NCI-H524 (cell line): ENCODE results near the gene DBN1.
"Not testable (repeated sequence)": the region's sequence is repeated elsewhere in the genome, so short reads cannot be mapped to it uniquely, and the experiment has no call there.

ENCODE experiments used
- DNase-seq, 2 experiments: peaks; one replicate each; lab custom pipeline; 2025; lab: John Stamatoyannopoulos, UW

DBN1 gene

DNA sequence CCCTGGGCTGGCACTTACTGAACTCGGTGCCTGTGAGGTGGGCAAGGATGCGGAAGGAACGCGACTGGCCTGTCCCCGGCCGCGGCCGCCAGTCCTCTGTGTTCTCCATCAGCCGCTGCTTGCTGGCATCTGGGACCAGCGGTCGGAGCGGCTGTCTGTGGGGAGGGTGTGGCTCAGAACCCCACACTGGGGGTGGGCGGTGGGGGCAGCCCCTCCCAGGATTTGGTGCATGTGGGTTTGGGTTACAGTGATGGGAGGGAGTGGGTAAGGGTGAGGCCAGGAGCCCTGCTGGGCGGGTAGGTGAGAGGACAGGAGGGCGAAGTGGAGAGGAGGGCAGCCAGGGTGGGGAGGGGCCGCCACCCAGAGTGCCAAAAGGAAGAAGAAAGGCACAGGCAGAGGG, 17.6 kb upstream of the DBN1 start:
- DNase-seq = no peak

- no peak for DNase-seq
Observed at GRCh38 chr5:177490311-177490991, 17.0 kb upstream of the DBN1 start.

DNA sequence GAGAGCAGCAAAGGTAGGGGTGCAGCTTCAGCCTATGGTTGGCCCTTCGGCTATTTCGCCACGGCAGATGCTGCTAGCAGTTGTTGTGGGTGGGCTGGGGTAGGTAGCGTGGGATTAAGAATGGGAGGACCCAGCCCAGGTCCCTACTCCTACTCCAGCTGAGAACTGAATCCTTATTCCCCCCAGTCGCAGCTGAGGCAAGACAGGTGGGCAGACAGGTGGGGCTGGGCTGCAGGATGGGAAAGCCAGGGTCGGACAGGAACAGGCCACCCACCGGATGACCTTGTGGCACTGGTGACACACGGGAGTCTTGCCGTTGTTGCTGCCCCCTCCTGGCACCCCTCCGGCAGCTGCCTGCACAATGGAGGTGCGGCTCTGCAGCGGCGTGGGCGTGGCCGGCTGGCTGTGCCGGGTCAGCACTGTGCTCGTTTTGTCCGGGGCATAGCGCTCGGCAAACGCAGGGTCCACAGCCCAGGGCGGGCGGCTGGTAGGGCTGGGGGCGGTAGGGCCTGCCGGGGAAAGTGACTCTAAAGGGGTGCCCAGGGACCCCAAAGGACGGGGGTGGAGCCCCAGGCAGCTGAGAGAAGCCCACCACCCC, 15.8 kb upstream of the DBN1 start:
- DNase-seq = peak in 1 of 2 experiments; percentile 51

GRCh38 chr5:177487975-177488374, 14.5 kb upstream of the DBN1 start:
- DNase-seq = no peak

GRCh38 chr5:177487144-177487543, 13.7 kb upstream of the DBN1 start:
- no peak for DNase-seq

GRCh38 chr5:177486256-177486655, 12.8 kb upstream of the DBN1 start:
- no peak for DNase-seq

- DNase-seq = not testable (repeated sequence)
Observed at GRCh38 chr5:177485753-177486152, 12.3 kb upstream of the DBN1 start.

- DNase-seq = peak in 1 of 2 experiments; percentile 42
Observed at GRCh38 chr5:177484902-177485549, 11.6 kb upstream of the DBN1 start.

GRCh38 chr5:177483994-177484901, 10.8 kb upstream of the DBN1 start:
- DNase-seq = peak; percentile 93 to 94

- DNase-seq = no peak
Observed at GRCh38 chr5:177483042-177483441, 9.6 kb upstream of the DBN1 start.

DNA sequence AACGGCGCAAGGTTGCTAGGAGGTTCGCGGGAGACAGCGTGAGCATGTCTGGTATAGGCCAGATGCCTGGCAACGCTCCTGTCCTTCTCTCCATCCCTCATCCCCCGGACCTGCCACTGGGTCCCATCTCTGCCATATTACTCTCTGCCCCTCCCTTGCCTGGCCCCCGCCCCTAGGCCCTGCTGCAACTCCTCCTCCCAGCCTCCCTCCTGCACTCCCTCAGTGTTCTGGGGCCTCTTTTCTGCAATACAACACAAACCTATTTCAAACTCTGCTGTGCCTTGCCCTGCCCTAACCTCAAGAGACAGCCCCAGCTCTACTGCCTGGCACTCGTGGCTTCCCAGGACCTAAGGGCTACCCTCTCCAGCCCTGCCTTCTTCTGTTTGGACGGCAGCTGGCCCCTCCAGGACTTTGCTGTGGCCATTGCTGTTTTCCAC, 8.9 kb upstream of the DBN1 start:
- peak in 1 of 2 experiments; percentile 40 for DNase-seq

DNA sequence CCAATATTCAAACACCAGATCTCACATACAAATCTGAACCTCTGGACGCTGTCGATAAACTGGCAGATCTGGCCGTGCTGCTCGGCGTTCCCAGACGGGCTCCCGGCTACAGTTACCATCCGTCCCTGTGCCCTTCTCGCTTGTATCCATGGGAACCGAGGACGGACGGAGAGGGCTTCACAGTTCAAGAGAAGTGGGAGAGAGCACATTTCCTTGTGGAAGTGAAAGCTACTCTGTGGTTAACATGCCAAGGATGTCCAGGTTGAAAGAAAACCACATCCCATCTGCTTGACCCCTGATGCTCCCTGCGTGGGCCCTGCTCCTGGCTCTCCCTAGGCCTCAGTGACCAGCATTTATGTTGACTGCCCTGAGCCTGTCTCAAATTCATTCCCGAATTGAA, 6.3 kb upstream of the DBN1 start:
- no peak for DNase-seq

- peak in 1 of 2 experiments; percentile 5 for DNase-seq
Observed at GRCh38 chr5:177478711-177479646, 5.5 kb upstream of the DBN1 start.

DNA sequence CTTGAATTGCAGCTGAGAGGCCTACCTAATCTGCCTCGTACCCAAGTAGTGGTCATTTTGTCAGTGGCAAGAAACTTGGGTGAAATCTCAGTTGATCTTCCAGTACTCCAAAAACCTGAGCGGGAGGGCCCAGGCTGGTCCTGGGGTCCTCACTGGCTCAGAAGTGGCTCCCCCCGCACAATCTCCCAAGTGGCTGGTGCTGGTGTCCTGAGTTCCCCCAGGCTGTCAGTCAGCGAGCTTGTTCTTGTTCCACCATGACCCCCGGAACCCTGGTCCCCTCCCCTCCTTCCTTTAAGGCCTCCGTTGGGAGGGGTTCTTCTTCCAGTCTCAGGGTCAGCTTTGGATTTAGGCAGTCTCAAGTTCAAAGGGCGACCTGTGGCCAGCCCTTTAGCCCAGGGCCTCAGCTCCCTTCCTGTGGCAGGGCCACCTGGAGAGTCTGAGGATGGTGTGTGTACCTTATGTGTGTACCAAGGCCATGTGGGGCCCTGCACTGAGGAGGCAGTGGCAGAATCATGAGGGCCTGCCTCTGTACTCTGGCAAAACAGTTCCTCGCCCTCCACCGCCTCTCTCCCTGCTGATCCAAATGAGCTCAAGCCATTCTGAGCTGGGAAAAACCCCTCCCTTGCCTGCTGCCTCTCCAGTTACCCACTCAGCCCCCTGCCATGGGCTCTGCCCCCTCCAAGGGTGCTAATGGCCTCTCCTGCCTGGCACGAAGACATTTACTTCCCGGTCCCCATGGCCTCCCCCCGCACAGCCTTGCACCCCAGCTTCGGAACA, 4.5 kb upstream of the DBN1 start:
- DNase-seq = no peak

DNA sequence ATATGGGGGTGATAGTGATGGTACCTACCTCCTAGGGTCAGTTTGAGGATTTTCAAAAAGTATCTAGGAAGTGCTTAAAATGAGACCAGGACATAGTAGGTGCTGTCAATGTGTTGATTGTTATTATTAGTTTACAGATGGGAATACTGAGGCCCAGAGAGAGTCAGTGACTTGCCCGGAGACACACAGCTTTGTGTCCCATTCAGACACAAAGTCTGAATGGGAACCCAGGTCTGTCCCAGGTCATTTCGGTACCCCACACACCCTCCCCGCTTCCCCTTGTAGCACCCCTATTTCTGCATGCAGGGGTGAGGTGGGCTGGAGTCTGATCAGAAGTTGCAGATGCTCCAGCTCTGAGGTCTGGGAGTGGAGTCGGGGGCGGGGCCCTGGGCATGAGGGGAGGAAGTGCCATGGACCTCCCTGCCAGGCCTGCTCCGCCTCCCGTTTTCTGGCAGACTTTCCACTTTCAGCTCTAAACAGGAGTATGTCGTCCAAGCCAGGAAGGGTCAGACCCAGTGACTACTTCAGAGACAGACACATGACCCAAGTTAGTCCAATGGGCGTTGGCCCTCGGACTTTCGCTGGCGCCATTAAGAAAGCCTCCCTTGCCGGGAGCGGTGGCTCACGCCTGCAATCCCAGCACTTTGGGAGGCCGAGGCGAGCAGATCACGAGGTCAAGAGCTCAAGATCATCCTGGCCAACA, 3.2 kb upstream of the DBN1 start:
- DNase-seq = no peak

DNA sequence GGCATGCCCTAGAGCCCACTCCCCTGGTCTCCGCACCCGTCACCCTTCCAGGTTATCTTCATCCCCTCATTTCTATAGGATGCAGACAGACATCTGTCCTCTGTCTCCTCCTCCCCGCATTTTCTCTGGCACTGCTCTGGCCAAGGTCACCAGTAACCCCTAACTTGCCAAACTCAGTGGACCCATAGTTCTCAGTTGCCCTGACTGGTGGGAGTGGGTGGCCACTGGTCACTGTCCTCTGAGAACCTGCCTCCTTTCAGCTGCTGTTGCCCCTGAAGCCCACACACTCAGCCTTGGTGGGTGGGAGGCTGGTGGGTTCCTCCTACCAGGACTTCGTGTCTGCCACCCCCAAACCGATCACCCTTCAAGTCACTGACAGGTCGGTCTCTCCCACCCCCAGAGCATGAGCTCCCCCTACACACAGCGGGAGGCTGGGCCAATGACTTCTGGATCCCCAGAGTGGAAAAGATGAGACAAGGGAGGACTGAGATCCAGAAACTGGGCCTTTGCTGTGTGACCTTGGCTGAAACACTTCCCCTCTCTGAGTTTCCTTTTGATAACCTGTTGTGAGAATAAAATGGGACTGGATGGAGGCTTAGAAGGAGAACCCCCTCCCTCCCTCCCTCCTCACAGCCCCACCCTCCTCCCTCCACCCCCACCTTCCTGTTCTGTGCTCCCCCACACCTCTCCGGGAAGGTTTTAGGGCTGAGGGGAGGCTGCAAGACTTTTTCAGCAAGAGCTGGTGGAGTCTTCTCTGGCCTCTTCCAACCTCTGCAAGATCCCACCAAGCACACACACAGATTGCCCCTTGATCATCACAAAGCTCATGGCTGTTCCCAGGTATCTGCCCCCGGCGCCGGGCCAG, 2.4 kb upstream of the DBN1 start:
- no peak for DNase-seq

DNA sequence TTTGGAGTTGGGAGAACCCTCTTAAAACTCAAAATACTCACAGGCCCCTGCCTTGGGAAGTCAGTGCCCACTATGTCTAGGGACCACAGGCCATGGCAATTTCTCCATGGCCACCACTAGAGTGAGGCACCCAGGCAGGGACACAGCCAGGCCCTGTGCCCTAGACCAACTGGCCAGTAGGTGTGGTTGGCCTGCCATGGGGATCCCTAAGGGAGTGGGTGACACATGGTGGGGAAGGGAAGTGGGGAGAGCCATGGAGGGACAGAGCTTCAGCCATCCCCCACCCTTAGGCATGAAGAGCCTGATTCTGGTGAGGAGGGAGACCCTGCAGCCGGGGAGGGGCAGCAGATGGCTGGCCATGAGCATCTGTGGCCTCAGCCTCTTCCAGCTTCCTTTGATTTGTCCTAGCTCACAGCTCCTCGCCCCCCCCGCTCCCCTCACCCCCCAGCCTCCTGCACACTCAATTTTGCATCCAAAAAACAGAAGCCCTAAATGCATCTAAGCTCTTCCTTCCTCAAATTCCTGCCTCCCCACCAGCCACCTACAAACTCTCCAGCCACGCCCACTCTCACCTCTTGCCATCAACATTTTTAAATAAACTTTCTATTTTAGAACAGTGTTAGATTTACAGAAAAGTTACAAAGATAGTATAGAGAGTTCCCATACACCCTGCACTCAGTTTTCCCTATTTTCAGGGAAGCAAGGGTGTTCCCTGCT, 1.6 kb upstream of the DBN1 start:
- peak; percentile 51 to 80 for DNase-seq

DNA sequence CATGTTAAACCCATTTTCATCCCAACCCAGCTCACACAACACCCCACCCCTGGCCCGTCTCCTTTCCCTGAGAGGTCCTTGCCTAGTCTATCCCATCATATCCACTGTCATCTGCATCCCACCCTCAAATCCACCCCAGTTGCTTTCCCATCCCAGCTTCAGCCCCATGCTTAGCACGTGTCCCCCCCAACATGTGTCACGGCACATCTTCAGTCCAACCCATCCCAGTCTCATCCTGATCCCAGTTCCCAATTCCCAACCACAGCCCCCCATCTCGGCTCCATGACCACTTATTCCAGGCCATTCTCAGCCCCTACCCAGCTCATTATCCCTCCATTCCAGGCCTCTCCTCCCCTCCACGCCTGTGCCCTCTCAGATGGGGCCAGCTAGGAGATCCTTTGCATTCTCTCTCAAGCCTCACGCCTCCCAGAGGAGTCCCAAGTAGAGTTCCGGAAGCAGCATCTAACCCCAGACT, 605 bp upstream of the DBN1 start:
- no peak for DNase-seq
